Nucleus accumbens (tissue), 56 donors: Measurements from ENCODE around the gene ANAPC13.

Experiments used
- DNase-seq, 56 donors: peaks; one replicate each; lab custom pipeline; 2025; lab: John Stamatoyannopoulos, UW

ANAPC13 gene

DNA sequence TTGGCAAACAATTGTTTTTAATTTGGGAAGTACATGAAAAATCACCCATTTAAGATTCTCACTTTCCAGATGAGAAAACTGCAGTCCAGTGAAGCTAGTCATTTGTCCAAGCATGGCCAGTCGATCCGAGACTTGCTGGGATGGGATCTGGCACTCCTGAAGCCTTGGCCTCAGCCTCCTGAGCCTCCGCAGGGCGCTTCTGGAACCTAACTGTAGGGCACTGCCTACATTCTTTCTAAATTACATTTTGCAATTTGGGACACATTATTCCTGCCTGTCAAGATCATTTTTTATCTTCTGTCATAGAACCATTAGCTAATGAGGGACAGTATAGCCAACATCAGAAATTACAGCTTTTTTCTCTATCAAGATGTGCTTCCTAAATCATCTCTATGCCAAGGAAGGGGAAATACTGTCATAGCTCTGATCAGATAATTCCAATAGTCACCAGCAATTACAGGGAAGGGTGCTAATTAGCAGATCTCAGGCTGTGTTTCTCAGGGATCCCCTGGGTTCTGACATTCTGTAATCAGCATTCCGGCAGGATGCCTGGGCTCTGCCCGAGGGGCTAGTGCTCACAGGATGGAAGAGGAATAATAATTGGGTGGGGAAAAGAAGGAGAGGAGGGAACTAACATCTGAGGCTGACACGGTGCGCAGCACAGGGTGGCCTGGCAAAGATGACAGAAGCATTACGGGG lies 28.3 kb downstream of the ANAPC13 start:
- no peak for DNase-seq

DNA sequence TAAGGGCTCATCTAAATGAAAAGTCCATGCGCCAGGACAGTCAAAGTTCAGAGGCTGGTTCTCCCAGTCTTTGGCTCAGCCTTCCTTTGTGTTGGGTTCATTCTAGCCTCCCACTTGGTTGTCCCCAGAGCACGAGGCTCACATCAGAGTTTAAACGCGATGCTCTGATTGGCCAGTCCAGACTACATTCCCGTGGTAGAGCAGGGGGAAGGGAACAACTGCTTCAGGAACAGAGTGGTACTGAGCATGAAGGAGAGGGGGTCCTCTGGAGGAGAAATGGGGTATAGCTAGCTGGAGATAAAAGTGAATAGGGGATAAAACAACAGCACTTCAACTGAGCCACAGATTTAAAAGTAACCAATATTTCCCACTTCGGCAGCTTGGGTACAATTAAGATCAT lies 32.2 kb downstream of the ANAPC13 start:
- DNase-seq, result no peak

DNA sequence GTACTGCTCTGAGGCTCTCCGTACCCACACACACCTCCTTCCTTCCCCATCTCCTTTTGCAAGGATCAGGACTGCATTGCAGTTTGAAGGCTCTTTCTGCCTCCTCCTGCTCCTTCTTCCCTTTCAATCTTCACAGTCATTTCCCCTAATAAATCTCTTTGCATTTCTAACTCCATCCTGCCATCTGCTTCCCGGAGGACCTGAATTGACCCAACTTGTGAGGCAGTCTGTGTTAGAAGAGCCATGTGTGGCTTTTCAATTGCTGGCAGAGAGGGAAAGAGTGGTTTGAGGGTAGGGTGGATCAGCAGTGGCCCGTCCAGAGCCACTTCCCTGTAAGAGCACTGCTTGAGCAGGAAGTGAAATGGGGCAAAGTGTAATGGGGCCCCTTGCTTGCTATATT lies 35.8 kb downstream of the ANAPC13 start:
- no peak for DNase-seq

DNA sequence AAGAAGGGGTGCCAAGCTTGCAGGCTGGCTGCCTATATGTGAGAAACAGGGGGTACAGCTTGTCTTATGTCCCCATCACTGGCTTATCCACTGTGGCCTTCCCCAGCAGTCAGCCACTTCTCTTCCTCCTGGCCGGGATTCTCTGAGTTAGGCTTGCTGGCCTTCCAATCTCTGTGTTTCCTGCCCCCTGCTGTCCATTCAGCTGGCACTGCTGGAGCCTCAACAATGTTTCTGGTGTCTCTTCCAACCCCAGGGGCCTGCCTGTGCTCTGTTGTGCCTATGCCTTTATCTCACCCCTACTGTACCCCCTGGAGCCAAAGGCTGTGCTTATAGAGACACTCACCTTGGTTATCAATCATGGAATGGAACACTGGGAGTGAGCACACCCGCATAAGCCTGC lies 36.5 kb downstream of the ANAPC13 start:
- peak in 50 of 56 donors; percentile 4 to 80 (median 48) for DNase-seq

DNA sequence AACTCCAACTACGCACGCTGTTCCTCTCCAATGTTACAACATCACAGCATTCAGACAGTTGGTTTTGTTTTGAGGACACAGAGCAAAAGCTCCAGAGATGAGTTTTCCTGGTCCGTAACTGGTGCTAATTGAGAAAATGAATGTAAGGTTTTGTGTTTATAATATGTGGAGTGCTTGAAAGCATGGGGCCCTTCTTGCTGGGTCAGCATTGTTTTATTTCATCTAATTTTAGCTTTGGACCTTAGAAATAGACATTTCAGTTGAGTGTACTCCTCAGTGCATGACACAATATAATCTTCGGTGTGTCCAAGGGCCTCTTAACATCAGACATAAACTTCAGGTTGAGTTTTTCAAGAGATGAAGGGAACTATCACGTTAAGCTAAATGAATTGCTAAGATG lies 37.1 kb downstream of the ANAPC13 start:
- no peak for DNase-seq

DNA sequence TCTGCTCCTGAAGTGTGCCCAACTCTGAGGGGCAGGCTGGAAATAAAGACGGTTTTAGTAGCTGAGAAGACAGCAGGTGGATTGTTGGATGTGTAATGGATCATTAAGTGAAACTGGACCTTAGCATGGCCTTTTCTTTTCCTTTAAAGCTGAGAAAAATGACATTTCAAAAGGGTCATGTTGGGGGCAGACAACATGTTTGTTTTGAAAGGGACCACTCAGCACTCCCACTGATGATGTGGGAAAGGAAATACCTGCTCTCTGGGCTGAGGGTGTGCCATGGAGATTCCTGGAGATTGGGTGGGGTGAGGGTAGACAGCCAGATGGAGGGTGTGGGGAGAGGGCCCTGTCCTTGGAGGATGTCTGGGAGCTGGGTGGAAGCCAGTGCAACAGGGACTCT lies 38.4 kb downstream of the ANAPC13 start:
- DNase-seq, result no peak

DNA sequence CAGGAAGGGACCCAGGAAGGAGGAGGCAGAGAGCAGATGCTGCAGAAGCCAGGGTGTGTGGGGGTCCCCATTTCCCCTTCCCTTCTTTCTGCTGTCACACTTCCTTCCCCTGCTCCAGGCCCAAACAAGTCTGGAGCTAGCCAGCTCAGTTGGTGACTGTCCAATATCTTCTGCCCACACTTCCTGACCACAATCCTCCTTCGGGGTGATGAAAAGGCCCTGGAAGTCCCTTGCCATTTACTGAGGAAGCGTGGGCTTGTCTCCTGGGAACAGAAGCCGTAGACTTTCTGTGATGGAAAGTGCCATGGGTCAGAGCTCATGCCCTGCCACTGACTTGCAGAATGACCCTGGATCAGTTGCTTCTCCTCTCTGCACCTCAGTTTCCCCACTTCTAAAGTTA lies 39.0 kb downstream of the ANAPC13 start:
- DNase-seq, result no peak

DNA sequence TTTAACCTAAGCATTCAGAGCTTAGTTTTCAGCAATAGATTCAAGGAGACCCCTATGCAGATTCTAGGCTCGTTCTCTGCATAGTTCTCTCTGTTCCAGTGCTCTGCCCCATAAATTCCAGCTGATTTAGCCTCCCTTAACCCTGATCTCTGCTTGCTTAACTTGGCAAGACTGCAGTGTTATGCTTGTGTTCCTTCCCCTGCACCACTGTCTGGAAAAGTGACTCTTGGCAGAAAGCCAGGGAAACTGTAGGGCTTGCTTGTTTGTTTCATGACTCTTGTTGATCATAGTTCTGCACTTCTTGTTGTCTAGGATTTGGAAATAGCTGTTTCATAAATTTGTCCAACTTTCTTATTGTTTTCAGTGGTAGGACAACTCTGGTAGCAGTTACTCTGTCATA lies 40.1 kb downstream of the ANAPC13 start:
- no peak for DNase-seq

DNA sequence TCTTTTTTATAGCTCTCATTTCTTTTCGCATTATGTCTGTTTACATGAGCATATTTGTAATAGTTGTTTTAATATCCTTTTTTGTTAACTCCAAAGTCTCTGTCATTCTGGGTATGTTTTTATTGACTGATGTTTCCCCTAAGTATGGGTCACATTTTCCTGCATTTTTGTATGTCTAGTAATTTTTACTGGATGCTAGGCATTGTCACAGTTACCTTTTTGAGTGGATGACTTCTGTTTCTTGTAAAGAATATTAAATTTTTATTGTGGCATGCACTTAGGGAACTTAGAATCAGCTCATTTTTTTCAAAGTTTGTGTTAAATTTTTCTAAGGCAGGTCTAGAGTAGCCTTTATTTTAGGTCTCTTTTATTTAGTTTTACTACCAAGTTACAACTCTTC lies 40.7 kb downstream of the ANAPC13 start:
- DNase-seq, result no peak

DNA sequence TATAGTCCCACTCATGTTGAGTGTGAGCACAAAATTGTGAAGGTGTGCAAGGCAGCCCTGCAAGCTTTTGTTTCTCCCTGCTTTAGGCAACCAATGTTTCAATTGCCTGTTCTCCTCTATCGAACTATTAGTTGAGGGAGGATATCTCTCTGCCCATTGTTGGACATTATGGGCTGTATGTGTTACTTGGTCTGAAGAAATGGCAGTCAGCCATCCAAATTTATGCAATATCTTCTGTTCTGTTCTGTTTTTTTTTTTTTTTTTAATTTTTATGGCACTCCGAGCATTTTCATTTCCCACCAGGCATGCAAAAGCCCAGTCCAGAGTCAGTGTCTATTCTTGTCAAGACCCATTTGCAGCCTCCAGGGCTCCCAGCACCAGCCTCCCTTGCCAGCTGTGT lies 44.0 kb downstream of the ANAPC13 start:
- no peak for DNase-seq

DNA sequence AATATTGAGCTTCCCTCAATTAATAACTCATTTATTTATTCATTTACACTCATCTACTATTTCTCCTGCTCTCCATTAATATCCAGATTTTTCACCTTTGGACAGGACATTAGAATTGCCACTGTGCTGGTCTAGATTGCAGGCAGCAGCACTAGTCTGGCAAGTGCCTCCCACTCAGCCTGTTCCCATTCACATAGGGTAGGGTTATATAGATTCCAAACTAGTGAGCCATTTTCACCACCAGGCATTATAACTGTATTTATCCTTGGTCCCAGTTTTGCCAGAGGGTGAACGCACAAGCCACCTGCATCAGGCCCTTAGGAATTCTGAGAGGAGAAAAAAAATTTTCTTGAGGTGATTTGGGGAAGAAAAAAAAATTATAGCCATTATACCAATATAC lies 44.5 kb downstream of the ANAPC13 start:
- no peak for DNase-seq

DNA sequence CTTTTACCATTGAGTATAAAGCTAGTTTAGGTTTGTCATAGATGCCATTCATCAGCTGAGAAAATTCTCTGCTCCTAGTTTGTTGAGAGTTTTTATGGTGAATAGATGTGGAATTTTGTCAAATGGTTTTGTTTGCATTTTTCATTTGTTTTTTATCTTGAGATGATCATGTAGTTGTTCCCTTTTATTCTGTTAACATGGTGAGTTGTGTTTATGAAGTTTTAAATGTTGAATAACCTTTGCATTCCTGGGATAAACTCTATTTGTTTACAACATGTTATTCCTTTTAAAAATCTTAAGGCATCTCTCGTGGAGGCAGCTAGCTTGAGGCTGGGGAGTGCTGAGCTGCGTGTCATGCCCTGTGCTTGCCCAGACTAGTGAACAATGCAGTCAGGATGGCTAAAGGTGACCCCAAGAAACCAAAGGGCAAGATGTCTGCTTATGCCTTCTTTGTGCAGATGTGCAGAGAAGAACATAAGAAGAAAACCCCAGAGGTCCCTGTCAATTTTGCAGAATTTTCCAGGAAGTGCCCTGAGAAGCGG lies 48.5 kb downstream of the ANAPC13 start:
- no peak for DNase-seq

DNA sequence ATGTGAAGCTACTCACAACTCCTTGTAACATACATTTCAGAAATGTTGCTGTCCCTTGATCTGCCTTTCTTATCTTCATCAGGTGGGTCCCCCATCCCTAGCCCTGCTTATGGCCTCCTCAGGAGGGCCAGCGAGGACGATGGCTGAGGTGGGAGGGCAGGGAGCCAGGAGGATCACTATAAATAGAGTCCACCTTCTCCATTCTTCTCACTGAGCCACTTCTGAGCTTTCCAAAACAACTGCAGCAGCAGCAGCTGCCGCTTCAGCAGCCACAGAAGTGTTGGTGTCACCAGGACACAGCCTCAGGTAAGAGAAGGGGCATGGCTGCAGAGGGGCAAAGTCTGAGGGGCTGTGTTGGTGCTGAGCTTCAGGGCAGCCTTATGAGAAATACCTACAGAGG lies 53.5 kb downstream of the ANAPC13 start:
- no peak for DNase-seq

DNA sequence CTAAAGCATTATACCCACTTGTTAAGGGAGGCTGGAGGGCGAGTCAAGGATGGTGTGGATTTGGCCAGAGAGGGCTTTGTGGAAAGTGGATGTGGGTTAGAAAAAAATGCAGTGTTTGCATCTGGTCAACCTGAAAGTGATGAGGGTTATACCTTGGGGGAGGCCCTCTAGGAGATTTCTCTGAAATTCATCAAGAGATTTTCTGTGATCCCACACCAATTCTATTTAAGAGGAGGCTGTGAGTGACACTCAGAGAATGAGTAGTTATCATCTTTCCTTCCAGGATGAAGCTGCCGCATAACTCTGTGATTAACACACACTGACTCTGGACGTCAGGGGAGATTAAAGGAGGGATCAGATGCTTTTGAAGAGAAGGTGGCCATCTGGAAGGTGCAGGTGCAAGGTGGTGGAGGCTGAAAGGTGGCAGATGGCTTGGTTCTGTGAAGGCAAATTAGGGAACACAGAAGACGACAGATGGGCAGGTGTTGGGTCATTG lies 54.8 kb downstream of the ANAPC13 start:
- no peak for DNase-seq

DNA sequence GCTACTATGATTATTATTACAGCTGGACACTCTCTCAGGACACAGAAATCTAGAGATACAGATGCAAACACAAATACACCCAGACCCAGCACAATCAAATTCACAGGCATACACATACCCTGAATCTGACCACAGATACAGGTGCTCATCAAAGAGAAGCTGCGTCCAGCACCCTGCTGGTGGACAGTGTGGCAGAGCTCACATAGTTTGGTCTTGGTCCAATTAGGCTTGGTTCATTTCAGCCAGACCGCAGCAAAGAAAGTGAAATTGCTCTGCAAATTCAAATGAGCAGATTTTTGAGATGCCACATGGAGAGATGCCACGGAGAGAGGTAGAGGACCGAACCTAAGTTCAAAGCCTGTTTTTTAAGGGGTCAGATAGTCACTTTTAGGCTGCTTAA lies 55.6 kb downstream of the ANAPC13 start:
- no peak for DNase-seq

DNA sequence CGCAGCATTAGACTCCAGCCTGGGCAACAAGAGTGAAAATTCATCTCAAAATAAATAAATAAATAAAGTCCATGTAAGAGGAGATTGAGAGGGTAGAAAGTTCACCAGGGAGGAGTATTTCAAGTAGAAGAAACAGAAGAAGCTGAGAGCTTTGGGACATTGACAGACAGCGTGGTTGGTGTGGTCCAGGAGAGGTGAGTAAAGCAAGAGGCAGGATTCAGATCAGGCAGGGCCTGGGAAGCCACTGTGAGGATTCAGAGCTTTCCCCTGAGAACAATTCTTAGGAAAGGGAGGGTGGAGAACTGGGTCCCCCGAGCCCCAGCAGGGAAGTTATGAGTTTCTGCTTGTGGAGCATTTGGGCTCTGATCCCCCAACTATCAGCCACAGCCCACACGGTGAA lies 57.4 kb downstream of the ANAPC13 start:
- no peak for DNase-seq
